Measurements from ENCODE around the gene GRN. TPM values are rescaled to one million over a fixed set of nuclear protein-coding genes. Genes with fewer than 3 reads are reported as not detected.

GRN gene
- total RNA-seq, 2 donors from 2014 or later, result 343 to 466 TPM

GRCh38 chr17:44308865-44309264 is 36.2 kb upstream of the GRN start:
- no peaks in the 10 kb centered on the region for H3K4me1 ChIP-seq
- H3K4me3 ChIP-seq, result peak overlapping the region; percentile 40
- H3K27ac ChIP-seq, result no peak overlapping the region
- no peaks in the 10 kb centered on the region for H3K36me3 ChIP-seq
- no peak overlapping the region for H3K9ac ChIP-seq (ENCODE audit: low read depth in 2 of 2, low read length in 2 of 2)
- intact Hi-C loops (cut with DNase I), result no loop called here
- H3K9me3 ChIP-seq, result no peaks in the 10 kb centered on the region
- TF ChIP-seq CTCF (IDR thresholded peaks at IDR 0.05), result no peak
- no peak for DNase-seq
- peaks cover 11% of the 10 kb centered on the region for H3K27me3 ChIP-seq

GRCh38 chr17:44309472-44309871 is 35.6 kb upstream of the GRN start:
- Histone ChIP-seq H3K27ac (no peak overlapping the region), H3K9ac (ENCODE audit: low read depth in 2 of 2, low read length in 2 of 2) (no peak overlapping the region), H3K27me3 (peaks cover 17% of the 10 kb centered on the region), H3K9me3 (no peaks in the 10 kb centered on the region), H3K4me3 (no peak overlapping the region), H3K36me3 (no peaks in the 10 kb centered on the region), H3K4me1 (no peaks in the 10 kb centered on the region)
- intact Hi-C loops (cut with DNase I), result no loop called here
- DNase-seq, result no peak
- no peak for TF ChIP-seq CTCF (IDR thresholded peaks at IDR 0.05)

GRCh38 chr17:44310188-44310587 is 34.9 kb upstream of the GRN start:
- no peak overlapping the region for H3K4me3 ChIP-seq
- H3K27me3 ChIP-seq, result peaks cover 23% of the 10 kb centered on the region
- no peak overlapping the region for H3K9ac ChIP-seq (ENCODE audit: low read depth in 2 of 2, low read length in 2 of 2)
- no peaks in the 10 kb centered on the region for H3K4me1 ChIP-seq
- no peaks in the 10 kb centered on the region for H3K36me3 ChIP-seq
- H3K9me3 ChIP-seq, result no peaks in the 10 kb centered on the region
- no peak overlapping the region for H3K27ac ChIP-seq
- intact Hi-C loops (cut with DNase I), result no loop called here
- no peak for DNase-seq
- no peak for TF ChIP-seq CTCF (IDR thresholded peaks at IDR 0.05)

DNA sequence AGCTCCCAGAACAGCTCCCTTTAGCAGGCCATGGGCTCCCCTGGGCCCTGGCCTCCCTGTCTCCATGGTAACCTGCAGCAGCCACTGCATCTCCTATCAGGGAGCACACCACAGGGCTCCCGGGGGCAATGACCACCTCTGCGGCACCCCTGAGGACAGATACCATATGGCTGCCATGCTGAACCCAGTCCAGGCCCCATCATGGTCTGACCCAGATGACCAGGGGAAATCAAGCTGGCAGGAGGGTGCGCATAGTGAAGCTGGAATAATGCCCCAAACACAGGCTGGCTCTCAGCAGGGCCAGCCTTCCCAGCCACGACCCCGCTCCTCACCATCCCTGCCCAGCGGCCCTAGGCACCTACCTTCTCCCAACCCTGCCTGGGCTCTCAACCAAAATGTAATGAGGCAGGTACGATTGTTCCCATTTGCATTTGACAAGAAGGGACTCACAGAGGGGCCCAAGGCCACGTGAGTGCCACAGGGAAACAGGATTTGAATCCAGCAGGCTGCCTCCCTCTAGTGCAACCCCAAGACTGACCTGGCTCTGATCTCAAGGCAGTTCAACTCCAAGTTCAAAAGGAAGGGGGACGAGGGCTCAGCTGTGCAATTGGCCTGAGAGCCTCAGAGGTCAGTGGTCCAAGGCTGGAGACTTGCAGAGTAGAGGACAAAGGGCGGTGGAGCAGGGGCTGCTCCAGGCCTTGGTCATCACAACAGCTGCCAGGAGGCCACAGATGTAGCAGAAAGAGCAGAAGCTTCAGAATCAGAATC is 34.3 kb upstream of the GRN start:
- Histone ChIP-seq H3K27me3 (peaks cover 27% of the 10 kb centered on the region), H3K27ac (no peak overlapping the region), H3K9me3 (no peaks in the 10 kb centered on the region), H3K36me3 (no peaks in the 10 kb centered on the region), H3K9ac (ENCODE audit: low read depth in 2 of 2, low read length in 2 of 2) (no peak overlapping the region), H3K4me3 (no peak overlapping the region), H3K4me1 (no peaks in the 10 kb centered on the region)
- no peak for DNase-seq
- TF ChIP-seq CTCF (IDR thresholded peaks at IDR 0.05), result no peak
- intact Hi-C loops (cut with DNase I), result no loop called here

GRCh38 chr17:44311562-44312181 is 33.4 kb upstream of the GRN start:
- no peak overlapping the region for H3K27ac ChIP-seq
- peaks cover 36% of the 10 kb centered on the region for H3K27me3 ChIP-seq
- no peaks in the 10 kb centered on the region for H3K36me3 ChIP-seq
- no peak for DNase-seq
- no peak for TF ChIP-seq CTCF (IDR thresholded peaks at IDR 0.05)
- no peak overlapping the region for H3K9ac ChIP-seq (ENCODE audit: low read depth in 2 of 2, low read length in 2 of 2)
- H3K4me1 ChIP-seq, result no peaks in the 10 kb centered on the region
- intact Hi-C loops (cut with DNase I), result no loop called here
- H3K4me3 ChIP-seq, result no peak overlapping the region
- no peaks in the 10 kb centered on the region for H3K9me3 ChIP-seq

Data from colonic mucosa (tissue), 4 donors.